HL-60 (cell line): Measurements from ENCODE around the gene SYT7.

ENCODE experiments used
- POLR2AphosphoS5 ChIP-seq: IDR thresholded peaks from 2 replicates; pipeline ENCODE4 v1.6.1; 2012; ENCODE audit warnings: low read depth
- TF ChIP-seq, protein P1 (sequence below): IDR thresholded peaks from one replicate; pipeline ENCODE4 v1.5.1; 2011; ENCODE audit warnings: low read length, control low read depth, inconsistent platforms; ENCODE audit not compliant: insufficient read depth

DNA sequence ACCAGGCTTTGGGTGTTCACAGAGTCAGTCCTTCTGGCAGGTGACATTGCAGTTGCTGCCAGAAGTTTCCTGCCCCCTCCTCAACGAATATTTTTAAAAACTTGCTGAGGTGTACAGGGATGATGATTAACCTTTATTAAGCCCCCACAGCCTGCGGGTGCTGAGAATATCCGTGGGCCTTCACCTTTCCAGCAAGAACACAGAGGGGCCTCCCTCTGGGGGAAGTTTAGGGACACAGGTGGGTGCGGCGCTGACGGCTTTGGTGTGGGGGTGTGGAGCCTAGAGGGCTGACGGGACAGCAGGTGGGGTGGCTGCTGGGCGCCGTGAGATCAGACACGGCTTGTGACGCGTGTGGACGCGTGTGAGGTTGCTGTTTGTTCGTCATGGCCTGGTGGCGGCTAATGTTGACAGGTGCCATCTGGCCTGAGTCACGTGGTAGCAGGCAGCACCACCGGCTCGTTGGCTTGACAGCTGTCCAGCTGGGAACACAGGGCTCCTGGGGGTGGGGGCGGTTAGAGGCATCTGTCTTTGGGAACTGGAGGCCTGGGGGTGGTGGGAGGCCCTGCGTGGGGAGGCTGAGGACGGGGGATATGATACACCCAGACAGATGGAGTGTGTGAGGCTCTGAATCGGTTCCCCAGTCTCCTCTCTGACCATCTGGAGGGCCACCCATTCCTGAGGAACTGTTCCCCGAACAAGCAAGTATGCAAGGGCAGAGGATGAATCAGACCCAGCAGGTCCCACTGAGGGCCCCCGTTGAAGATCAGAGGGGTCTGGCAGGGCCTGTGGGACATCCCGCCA, 84.9 kb downstream of the SYT7 start:
- TF ChIP-seq, protein P1, sequence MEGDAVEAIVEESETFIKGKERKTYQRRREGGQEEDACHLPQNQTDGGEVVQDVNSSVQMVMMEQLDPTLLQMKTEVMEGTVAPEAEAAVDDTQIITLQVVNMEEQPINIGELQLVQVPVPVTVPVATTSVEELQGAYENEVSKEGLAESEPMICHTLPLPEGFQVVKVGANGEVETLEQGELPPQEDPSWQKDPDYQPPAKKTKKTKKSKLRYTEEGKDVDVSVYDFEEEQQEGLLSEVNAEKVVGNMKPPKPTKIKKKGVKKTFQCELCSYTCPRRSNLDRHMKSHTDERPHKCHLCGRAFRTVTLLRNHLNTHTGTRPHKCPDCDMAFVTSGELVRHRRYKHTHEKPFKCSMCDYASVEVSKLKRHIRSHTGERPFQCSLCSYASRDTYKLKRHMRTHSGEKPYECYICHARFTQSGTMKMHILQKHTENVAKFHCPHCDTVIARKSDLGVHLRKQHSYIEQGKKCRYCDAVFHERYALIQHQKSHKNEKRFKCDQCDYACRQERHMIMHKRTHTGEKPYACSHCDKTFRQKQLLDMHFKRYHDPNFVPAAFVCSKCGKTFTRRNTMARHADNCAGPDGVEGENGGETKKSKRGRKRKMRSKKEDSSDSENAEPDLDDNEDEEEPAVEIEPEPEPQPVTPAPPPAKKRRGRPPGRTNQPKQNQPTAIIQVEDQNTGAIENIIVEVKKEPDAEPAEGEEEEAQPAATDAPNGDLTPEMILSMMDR: no peak
- no peak for TF ChIP-seq POLR2AphosphoS5
